Nephron (organoid): ENCODE results near the gene PTPN11.
A peak's percentile ranks its signal among the peaks of the same experiment; 100 is the strongest.
"Not testable (repeated sequence)": the region's sequence is repeated elsewhere in the genome, so short reads cannot be mapped to it uniquely, and the experiment has no call there.

Experiments
- H3K27ac Mint-ChIP-seq, 3 experiments: 2 replicates each; pipeline ENCODE4 v1.8.0; 2020; ENCODE audit warnings: mixed read lengths in 3 of 3, mild to moderate bottlenecking in 2 of 3, moderate library complexity in 1 of 3
- H3K27me3 Mint-ChIP-seq: 2 replicates; pipeline ENCODE4 v1.8.0; 2021; ENCODE audit warnings: low read depth, mild to moderate bottlenecking, moderate library complexity, mixed read lengths
- H3K36me3 Mint-ChIP-seq: 2 replicates; pipeline ENCODE4 v1.8.0; 2020; ENCODE audit warnings: low read depth, mixed read lengths
- H3K4me1 Mint-ChIP-seq: 2 replicates; pipeline ENCODE4 v1.8.0; 2020; ENCODE audit warnings: mixed read lengths
- H3K4me3 Mint-ChIP-seq, 3 experiments: 2 replicates each; pipeline ENCODE4 v1.8.0; 2020; ENCODE audit warnings: mild to moderate bottlenecking in 3 of 3, mixed read lengths in 3 of 3, moderate library complexity in 2 of 3
- H3K9me3 Mint-ChIP-seq: 2 replicates; pipeline ENCODE4 v1.8.0; 2020; ENCODE audit warnings: mixed read lengths
- CTCF ChIP-seq, 3 experiments: fragments of 200-600 bp; sonication (generic); IDR thresholded peaks; one replicate each; pipeline ENCODE4 v1.5.0; 2021; ENCODE audit warnings: antibody characterized with exemption in 3 of 3; ENCODE audit not compliant: unreplicated experiment in 3 of 3

The PTPN11 gene

GRCh38 chr12:112389228-112389627 lies 29.5 kb upstream of the PTPN11 start:
- no peak for TF ChIP-seq CTCF (IDR thresholded peaks at IDR 0.05; ENCODE audit: unreplicated experiment in 3 of 3)
- Mint-ChIP-seq H3K36me3 (no peaks in the 10 kb centered on the region), H3K9me3 (no peaks in the 10 kb centered on the region), H3K27me3 (peaks cover 7% of the 10 kb centered on the region), H3K27ac (no peak overlapping the region), H3K4me3 (peak overlapping the region in 1 of 3 experiments; percentile 26), H3K4me1 (peaks cover 14% of the 10 kb centered on the region)

- not testable (repeated sequence) for H3K27me3 Mint-ChIP-seq, H3K27ac Mint-ChIP-seq, H3K9me3 Mint-ChIP-seq, H3K4me3 Mint-ChIP-seq, H3K36me3 Mint-ChIP-seq
- H3K4me1 Mint-ChIP-seq = peaks cover 14% of the 10 kb centered on the region
Measured at GRCh38 chr12:112389922-112390654, 28.7 kb upstream of the PTPN11 start.

- Mint-ChIP-seq H3K27ac (no peak overlapping the region), H3K27me3 (peaks cover 4% of the 10 kb centered on the region), H3K9me3 (peaks cover 6% of the 10 kb centered on the region), H3K4me3 (no peak overlapping the region), H3K4me1 (no peaks in the 10 kb centered on the region), H3K36me3 (no peaks in the 10 kb centered on the region)
- no peak for TF ChIP-seq CTCF (IDR thresholded peaks at IDR 0.05; ENCODE audit: unreplicated experiment in 3 of 3)
Measured at GRCh38 chr12:112393328-112393727, 25.4 kb upstream of the PTPN11 start.

- no peak for TF ChIP-seq CTCF (IDR thresholded peaks at IDR 0.05; ENCODE audit: unreplicated experiment in 3 of 3)
- Mint-ChIP-seq H3K4me3 (no peak overlapping the region), H3K36me3 (peaks cover 19% of the 10 kb centered on the region), H3K27ac (no peak overlapping the region), H3K9me3 (no peaks in the 10 kb centered on the region), H3K4me1 (no peaks in the 10 kb centered on the region), H3K27me3 (peaks cover 6% of the 10 kb centered on the region)
Measured at GRCh38 chr12:112401054-112401453, 17.7 kb upstream of the PTPN11 start.

GRCh38 chr12:112401903-112402498 lies 16.7 kb upstream of the PTPN11 start:
- H3K27ac Mint-ChIP-seq = no peak overlapping the region
- peaks cover 1% of the 10 kb centered on the region for H3K4me1 Mint-ChIP-seq
- no peak overlapping the region for H3K4me3 Mint-ChIP-seq
- H3K36me3 Mint-ChIP-seq = peaks cover 27% of the 10 kb centered on the region
- H3K9me3 Mint-ChIP-seq = no peaks in the 10 kb centered on the region
- H3K27me3 Mint-ChIP-seq = peaks cover 6% of the 10 kb centered on the region
- no peak for TF ChIP-seq CTCF (IDR thresholded peaks at IDR 0.05; ENCODE audit: unreplicated experiment in 3 of 3)

- Mint-ChIP-seq H3K27ac (peak overlapping the region; percentile 45 to 100 (median 100)), H3K27me3 (no peaks in the 10 kb centered on the region), H3K9me3 (no peaks in the 10 kb centered on the region), H3K36me3 (peaks cover 49% of the 10 kb centered on the region), H3K4me1 (peaks cover 27% of the 10 kb centered on the region), H3K4me3 (peak overlapping the region; percentile 100)
- TF ChIP-seq CTCF (IDR thresholded peaks at IDR 0.05; ENCODE audit: unreplicated experiment in 3 of 3) = no peak
Measured at GRCh38 chr12:112406519-112407488, 11.9 kb upstream of the PTPN11 start.

GRCh38 chr12:112407683-112408082 lies 11.1 kb upstream of the PTPN11 start:
- H3K9me3 Mint-ChIP-seq, H3K27me3 Mint-ChIP-seq: not testable (repeated sequence)
- Mint-ChIP-seq H3K27ac (peak overlapping the region; percentile 100), H3K36me3 (peaks cover 49% of the 10 kb centered on the region), H3K4me3 (peak overlapping the region; percentile 100), H3K4me1 (peaks cover 27% of the 10 kb centered on the region)
